Neural crest cell (in vitro differentiated cells): ENCODE measurements around the gene PAF1. TPM values are rescaled to one million over a fixed set of nuclear protein-coding genes. Genes with fewer than 3 reads are reported as not detected.

Experiments used
- DNase-seq: peaks from one replicate; pipeline ENCODE4 v3.0.0; 2021; ENCODE audit warnings: low read depth, mixed read lengths, low spot score
- H3K27ac Mint-ChIP-seq: one replicate; pipeline ENCODE4 v1.8.0; 2021; ENCODE audit warnings: mild to moderate bottlenecking, mixed read lengths; ENCODE audit not compliant: unreplicated experiment
- H3K27me3 Mint-ChIP-seq: 2 replicates; pipeline ENCODE4 v1.8.0; 2021; ENCODE audit warnings: low read depth, mild to moderate bottlenecking, mixed read lengths
- H3K36me3 Mint-ChIP-seq: 2 replicates; pipeline ENCODE4 v1.8.0; 2021; ENCODE audit warnings: low read depth, mild to moderate bottlenecking, mixed read lengths
- H3K4me1 Mint-ChIP-seq: 2 replicates; pipeline ENCODE4 v1.8.0; 2021; ENCODE audit warnings: mixed read lengths
- H3K4me3 Mint-ChIP-seq: one replicate; pipeline ENCODE4 v1.8.0; 2021; ENCODE audit warnings: mild to moderate bottlenecking, mixed read lengths
- H3K9me3 Mint-ChIP-seq: 2 replicates; pipeline ENCODE4 v1.8.0; 2021; ENCODE audit warnings: mixed read lengths
- CTCF ChIP-seq: fragments of 200-600 bp; sonication (generic); conservative IDR thresholded peaks from 2 replicates; pipeline ENCODE4 v1.5.0; 2021; ENCODE audit warnings: antibody characterized with exemption, mild to moderate bottlenecking
- total RNA-seq: library from RNA; stranded (reverse); gene quantifications from 2 replicates; pipeline ENCODE4 v1.2.1, GENCODE V29; 2021

Gene PAF1
- total RNA-seq, 1 donor from 2014 or later: 62.9 TPM

GRCh38 chr19:39428283-39429112 lies 37.6 kb upstream of the PAF1 start:
- Mint-ChIP-seq H3K27ac (peak overlapping the region; percentile 43), H3K36me3 (peaks cover 17% of the 10 kb centered on the region), H3K4me3 (peak overlapping the region; percentile 76), H3K4me1 (peaks cover 36% of the 10 kb centered on the region), H3K27me3 (peaks cover 2% of the 10 kb centered on the region), H3K9me3 (no peaks in the 10 kb centered on the region)
- no peak for TF ChIP-seq CTCF
- no peak for DNase-seq

DNA sequence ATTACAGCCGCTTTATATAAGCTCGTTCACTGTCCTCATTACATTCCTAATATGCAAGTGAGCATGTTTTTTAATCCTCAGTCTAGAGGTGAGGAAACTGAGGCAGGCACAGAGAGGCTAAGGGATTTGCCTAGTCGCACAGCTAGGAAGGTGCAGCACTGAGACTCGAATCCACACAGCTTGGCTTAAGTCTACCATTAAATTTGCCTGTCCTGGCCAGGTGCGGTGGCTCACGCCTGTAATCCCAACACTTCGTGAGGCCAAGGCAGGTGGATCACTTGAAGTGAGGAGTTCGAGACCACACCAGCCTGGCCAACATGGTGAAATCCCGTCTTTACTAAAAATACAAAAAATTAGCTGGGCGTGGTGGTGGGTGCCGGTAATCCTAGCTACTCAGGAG lies 36.8 kb upstream of the PAF1 start:
- TF ChIP-seq CTCF: no peak
- Mint-ChIP-seq H3K4me3 (no peak overlapping the region), H3K36me3 (peaks cover 14% of the 10 kb centered on the region), H3K27ac (no peak overlapping the region), H3K4me1 (peaks cover 36% of the 10 kb centered on the region), H3K27me3 (peaks cover 2% of the 10 kb centered on the region), H3K9me3 (no peaks in the 10 kb centered on the region)
- no peak for DNase-seq

DNA sequence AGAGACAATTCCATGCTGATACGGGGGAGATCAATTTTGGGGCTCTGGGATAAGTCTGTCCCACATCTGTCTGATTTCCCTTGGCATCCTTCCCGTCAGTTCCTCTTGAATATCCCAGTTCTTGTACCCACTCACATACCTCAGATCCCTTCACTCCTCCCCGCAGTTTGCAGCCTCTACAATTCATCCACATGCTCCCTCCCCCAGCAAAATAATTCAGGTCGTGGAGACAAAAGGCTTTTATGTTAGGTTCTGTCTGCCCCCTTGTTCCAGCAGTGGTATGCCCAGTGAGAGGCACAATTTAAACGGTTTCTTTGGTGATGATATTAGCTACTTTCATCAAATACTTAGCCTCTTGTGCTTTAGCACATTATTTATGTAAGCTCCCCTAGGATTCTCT lies 35.3 kb upstream of the PAF1 start:
- H3K4me3 Mint-ChIP-seq: peak overlapping the region; percentile 1
- peaks cover 36% of the 10 kb centered on the region for H3K4me1 Mint-ChIP-seq
- H3K27ac Mint-ChIP-seq: peak overlapping the region; percentile 5
- TF ChIP-seq CTCF: no peak
- no peak for DNase-seq
- no peaks in the 10 kb centered on the region for H3K9me3 Mint-ChIP-seq
- H3K36me3 Mint-ChIP-seq: peaks cover 14% of the 10 kb centered on the region
- peaks cover 2% of the 10 kb centered on the region for H3K27me3 Mint-ChIP-seq

DNA sequence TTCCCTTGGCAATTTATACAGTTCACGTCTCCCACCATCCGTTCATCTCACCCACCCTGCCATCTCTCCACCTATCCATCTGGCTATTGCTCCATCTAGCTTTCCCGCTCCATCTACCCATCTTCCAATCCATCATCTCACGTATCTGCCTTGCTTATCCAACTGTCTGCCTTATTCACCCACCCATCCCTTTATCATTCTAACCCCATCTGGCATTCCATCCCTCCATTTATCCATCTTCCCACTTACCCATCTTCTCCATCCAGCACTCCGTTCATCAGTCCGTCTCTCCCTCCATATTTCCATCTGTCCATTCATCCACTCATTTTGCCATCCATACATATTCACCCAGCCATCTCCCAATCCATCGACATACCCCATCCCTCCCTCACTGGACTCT lies 34.8 kb upstream of the PAF1 start:
- no peak for TF ChIP-seq CTCF
- H3K27me3 Mint-ChIP-seq: peaks cover 2% of the 10 kb centered on the region
- H3K27ac Mint-ChIP-seq: no peak overlapping the region
- H3K4me3 Mint-ChIP-seq: peak overlapping the region; percentile 1
- peaks cover 14% of the 10 kb centered on the region for H3K36me3 Mint-ChIP-seq
- no peaks in the 10 kb centered on the region for H3K9me3 Mint-ChIP-seq
- peaks cover 34% of the 10 kb centered on the region for H3K4me1 Mint-ChIP-seq
- no peak for DNase-seq

GRCh38 chr19:39424934-39425333 lies 34.0 kb upstream of the PAF1 start:
- no peaks in the 10 kb centered on the region for H3K27me3 Mint-ChIP-seq
- H3K4me1 Mint-ChIP-seq: peaks cover 29% of the 10 kb centered on the region
- no peak for TF ChIP-seq CTCF
- no peaks in the 10 kb centered on the region for H3K9me3 Mint-ChIP-seq
- no peak for DNase-seq
- H3K27ac Mint-ChIP-seq: no peak overlapping the region
- H3K36me3 Mint-ChIP-seq: peaks cover 11% of the 10 kb centered on the region
- no peak overlapping the region for H3K4me3 Mint-ChIP-seq
